Keratinocyte (primary cell): ENCODE results near the gene EXOC4. TPM values are rescaled to one million over a fixed set of nuclear protein-coding genes. Genes with fewer than 3 reads are reported as not detected.

Source experiments
- DNase-seq: peaks from one replicate; pipeline ENCODE4 v3.0.0-alpha.2; 2011; ENCODE audit warnings: low read depth, missing footprints, low spot score
- FAIRE-seq: peaks from 2 replicates; lab custom pipeline; 2011; peaks lifted over from hg19 to GRCh38; lab: Jason Lieb, UNC
- H2AFZ ChIP-seq: 2 replicates; pipeline ENCODE4 v1.6.0; 2012; ENCODE audit warnings: low read length, control low read depth, inconsistent platforms; ENCODE audit not compliant: control insufficient read depth
- H3K27ac ChIP-seq: 2 replicates; pipeline ENCODE4 v1.5.1; 2011; ENCODE audit warnings: low read length; ENCODE audit not compliant: control insufficient read depth, insufficient read depth
- H3K27me3 ChIP-seq: 3 replicates; pipeline ENCODE4 v1.6.0; 2011; ENCODE audit warnings: low read length; ENCODE audit not compliant: control insufficient read depth, insufficient read depth; ENCODE audit errors: extremely low read depth
- H3K36me3 ChIP-seq, 2 experiments: 2 replicates in 1 of 2; 3 replicates in 1 of 2; pipeline ENCODE4 v1.5.1; 2011; ENCODE audit warnings: low read length in 2 of 2, mild to moderate bottlenecking in 1 of 2; ENCODE audit not compliant: control insufficient read depth in 2 of 2, insufficient read depth in 2 of 2; ENCODE audit errors: extremely low read depth in 1 of 2
- H3K4me1 ChIP-seq: 3 replicates; pipeline ENCODE4 v1.5.1; 2011; ENCODE audit warnings: low read length; ENCODE audit not compliant: control insufficient read depth, insufficient read depth; ENCODE audit errors: extremely low read depth
- H3K4me2 ChIP-seq: 3 replicates; pipeline ENCODE4 v1.6.0; 2011; ENCODE audit warnings: low read depth, low read length; ENCODE audit not compliant: control insufficient read depth, insufficient read depth; ENCODE audit errors: extremely low read depth
- H3K4me3 ChIP-seq, 3 experiments: fragments of 200-600 bp in 1 of 3; sonication (generic) in 1 of 3; 2 replicates in 2 of 3; 3 replicates in 1 of 3; pipeline ENCODE4 v1.5.1; 2011 to 2016; ENCODE audit warnings: low read length in 3 of 3, mild to moderate bottlenecking in 3 of 3, control low read depth in 2 of 3, inconsistent platforms in 1 of 3, low read depth in 1 of 3, mixed read lengths in 1 of 3, mixed run types in 1 of 3, moderate library complexity in 1 of 3; ENCODE audit not compliant: control insufficient read depth in 2 of 3, insufficient read depth in 2 of 3; ENCODE audit errors: extremely low read depth in 1 of 3
- H3K79me2 ChIP-seq: 2 replicates; pipeline ENCODE4 v1.6.0; 2012; ENCODE audit warnings: low read length; ENCODE audit not compliant: control insufficient read depth, insufficient read depth
- H3K9ac ChIP-seq: 3 replicates; pipeline ENCODE4 v1.6.0; 2011; ENCODE audit warnings: low read length; ENCODE audit not compliant: control insufficient read depth, insufficient read depth; ENCODE audit errors: extremely low read depth
- H3K9me1 ChIP-seq: 3 replicates; pipeline ENCODE4 v1.6.0; 2011; ENCODE audit warnings: low read length; ENCODE audit not compliant: control insufficient read depth, insufficient read depth; ENCODE audit errors: extremely low read depth
- H3K9me3 ChIP-seq: 2 replicates; pipeline ENCODE4 v1.5.1; 2012; ENCODE audit warnings: low read depth, low read length; ENCODE audit not compliant: control insufficient read depth
- H4K20me1 ChIP-seq: 3 replicates; pipeline ENCODE4 v1.6.0; 2011; ENCODE audit warnings: low read length; ENCODE audit not compliant: control insufficient read depth, insufficient read depth; ENCODE audit errors: extremely low read depth
- EZH2 ChIP-seq: IDR thresholded peaks from one replicate; pipeline ENCODE4 v1.6.1; 2012; ENCODE audit warnings: inconsistent platforms, mild to moderate bottlenecking, low read length, moderate library complexity
- dilution Hi-C: fragments of 300-500 bp; cut with MboI; formaldehyde crosslinking; loops from one replicate; pipeline ENCODE4 v1.7.0; 2020; ENCODE audit warnings: low sequenced_read_pairs; ENCODE audit not compliant: extremely low pct_ligation_motif_present
- polyA plus RNA-seq, 5 experiments: library from polyadenylated mRNA; depleted of rRNA in 3 of 5; stranded (reverse) in 3 of 5; stranded (forward) in 1 of 5; unstranded in 1 of 5; fragments of >200 nt; gene quantifications; 1 replicate in 1 of 5; 2 replicates in 3 of 5; 3 replicates in 1 of 5; pipeline versions ENCODE4 v1.2.1 to v1.2.3, GENCODE V29; 2011 to 2012; ENCODE audit warnings: missing spikeins in 2 of 5, low read depth in 1 of 5, low replicate concordance in 1 of 5
- TF ChIP-seq, protein P1 (sequence below), 3 experiments: IDR thresholded peaks in 1 of 3; conservative IDR thresholded peaks in 1 of 3; optimal IDR thresholded peaks in 1 of 3; 2 replicates in 2 of 3; 3 replicates in 1 of 3; pipeline versions ENCODE3 to v1.5.1; 2011; ENCODE audit warnings: low read length in 3 of 3, mild to moderate bottlenecking in 3 of 3, moderate library complexity in 2 of 3, control low read depth in 1 of 3, inconsistent platforms in 1 of 3; ENCODE audit not compliant: insufficient read depth in 2 of 3; ENCODE audit errors: extremely low read depth in 1 of 3

The EXOC4 gene
- polyA plus RNA-seq, 1 donor (not counting 4 experiments of a cell fraction or from before 2014, with no cell fraction given), result 52.6 TPM

DNA sequence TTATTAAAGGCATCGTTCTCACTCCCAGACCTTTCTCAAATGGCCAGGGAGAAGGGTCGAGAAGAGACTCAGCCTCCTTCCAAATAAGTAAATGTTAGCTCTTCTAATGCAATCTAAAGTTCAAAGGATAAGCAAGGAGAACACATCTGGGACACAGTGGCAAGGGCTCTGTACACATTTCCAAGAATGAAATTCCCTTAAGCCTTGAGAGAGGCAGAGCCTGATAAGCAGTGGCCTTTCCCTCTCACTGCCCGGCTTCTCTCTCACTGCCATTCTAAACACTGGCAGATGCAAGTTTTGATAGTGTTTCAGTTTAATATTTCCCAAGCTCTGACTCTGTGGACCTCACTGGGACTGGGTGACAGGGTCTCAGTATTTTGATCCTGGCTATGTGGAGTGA, 35.1 kb upstream of the EXOC4 start:
- Histone ChIP-seq H3K9ac (no peak overlapping the region), H3K36me3 (no peaks in the 10 kb centered on the region), H3K4me2 (no peak overlapping the region), H3K27me3 (peaks cover 9% of the 10 kb centered on the region), H4K20me1 (no peaks in the 10 kb centered on the region), H2AFZ (no peak overlapping the region), H3K4me3 (no peak overlapping the region), H3K9me3 (no peaks in the 10 kb centered on the region), H3K27ac (no peak overlapping the region), H3K9me1 (no peaks in the 10 kb centered on the region), H3K79me2 (no peaks in the 10 kb centered on the region), H3K4me1 (no peaks in the 10 kb centered on the region)
- TF ChIP-seq, protein P1, sequence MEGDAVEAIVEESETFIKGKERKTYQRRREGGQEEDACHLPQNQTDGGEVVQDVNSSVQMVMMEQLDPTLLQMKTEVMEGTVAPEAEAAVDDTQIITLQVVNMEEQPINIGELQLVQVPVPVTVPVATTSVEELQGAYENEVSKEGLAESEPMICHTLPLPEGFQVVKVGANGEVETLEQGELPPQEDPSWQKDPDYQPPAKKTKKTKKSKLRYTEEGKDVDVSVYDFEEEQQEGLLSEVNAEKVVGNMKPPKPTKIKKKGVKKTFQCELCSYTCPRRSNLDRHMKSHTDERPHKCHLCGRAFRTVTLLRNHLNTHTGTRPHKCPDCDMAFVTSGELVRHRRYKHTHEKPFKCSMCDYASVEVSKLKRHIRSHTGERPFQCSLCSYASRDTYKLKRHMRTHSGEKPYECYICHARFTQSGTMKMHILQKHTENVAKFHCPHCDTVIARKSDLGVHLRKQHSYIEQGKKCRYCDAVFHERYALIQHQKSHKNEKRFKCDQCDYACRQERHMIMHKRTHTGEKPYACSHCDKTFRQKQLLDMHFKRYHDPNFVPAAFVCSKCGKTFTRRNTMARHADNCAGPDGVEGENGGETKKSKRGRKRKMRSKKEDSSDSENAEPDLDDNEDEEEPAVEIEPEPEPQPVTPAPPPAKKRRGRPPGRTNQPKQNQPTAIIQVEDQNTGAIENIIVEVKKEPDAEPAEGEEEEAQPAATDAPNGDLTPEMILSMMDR (optimal IDR thresholded peaks at IDR 0.05 in 1 of 3, IDR thresholded peaks at IDR 0.05 in 1 of 3, conservative IDR thresholded peaks at IDR 0.05 in 1 of 3; ENCODE audit: extremely low read depth in 1 of 3, insufficient read depth in 2 of 3, low read length in 3 of 3), result no peak
- no peak for TF ChIP-seq EZH2
- FAIRE-seq (no peak), DNase-seq (no peak)
- dilution Hi-C loops, result no loop called here

DNA sequence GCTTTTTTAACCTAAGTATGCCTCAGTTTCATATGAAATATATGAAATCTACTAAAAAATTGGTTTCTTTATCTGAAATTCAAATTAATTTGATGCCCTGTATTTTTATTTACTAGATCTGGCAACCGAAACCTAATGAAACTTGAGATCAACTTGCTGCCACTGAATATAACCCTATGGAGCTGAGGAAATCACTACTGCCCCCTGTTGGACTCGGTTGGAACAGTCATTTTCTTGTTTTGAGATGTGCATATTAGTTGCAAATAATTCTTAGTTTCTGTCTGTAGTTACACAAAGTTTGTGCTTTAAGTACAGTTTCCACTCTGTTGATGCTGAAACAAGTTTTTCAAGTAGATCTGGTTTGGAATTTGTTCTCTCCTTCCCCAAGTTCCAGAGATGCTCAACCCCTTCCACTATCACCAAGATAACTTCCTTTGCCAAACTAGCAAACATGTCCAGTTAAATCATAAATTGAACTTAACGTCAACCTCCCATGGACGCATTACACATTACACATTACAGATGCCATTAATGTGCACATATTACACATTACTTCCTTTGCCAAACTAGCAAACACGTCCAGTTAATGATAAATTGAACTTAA, 22.2 kb upstream of the EXOC4 start:
- H3K4me3 ChIP-seq, result no peak overlapping the region
- no peaks in the 10 kb centered on the region for H3K9me3 ChIP-seq
- no peaks in the 10 kb centered on the region for H3K27me3 ChIP-seq
- H3K9ac ChIP-seq, result no peak overlapping the region
- dilution Hi-C loops, result no loop called here
- H4K20me1 ChIP-seq, result no peaks in the 10 kb centered on the region
- H3K27ac ChIP-seq, result no peak overlapping the region
- H3K79me2 ChIP-seq, result no peaks in the 10 kb centered on the region
- no peak for TF ChIP-seq EZH2
- TF ChIP-seq, protein P1 (optimal IDR thresholded peaks at IDR 0.05 in 1 of 3, IDR thresholded peaks at IDR 0.05 in 1 of 3, conservative IDR thresholded peaks at IDR 0.05 in 1 of 3; ENCODE audit: extremely low read depth in 1 of 3, insufficient read depth in 2 of 3, low read length in 3 of 3), result peak; percentile 61 to 65 (median 63)
- FAIRE-seq (peak; percentile 39), DNase-seq (no peak)
- H3K36me3 ChIP-seq, result no peaks in the 10 kb centered on the region
- no peaks in the 10 kb centered on the region for H3K9me1 ChIP-seq
- H3K4me2 ChIP-seq, result no peak overlapping the region
- H2AFZ ChIP-seq, result no peak overlapping the region
- no peaks in the 10 kb centered on the region for H3K4me1 ChIP-seq
